GM21576 (cell line): Measurements from ENCODE around the gene ZDHHC7.
A peak's percentile ranks its signal among the peaks of the same experiment; 100 is the strongest.

Experiments
- ATAC-seq: cut with Tn5 transposase; IDR thresholded peaks from one replicate; pipeline ENCODE4 v1.9.1; 2021; ENCODE audit warnings: mild to moderate bottlenecking, moderate library complexity; ENCODE audit not compliant: unreplicated experiment

The ZDHHC7 gene

DNA sequence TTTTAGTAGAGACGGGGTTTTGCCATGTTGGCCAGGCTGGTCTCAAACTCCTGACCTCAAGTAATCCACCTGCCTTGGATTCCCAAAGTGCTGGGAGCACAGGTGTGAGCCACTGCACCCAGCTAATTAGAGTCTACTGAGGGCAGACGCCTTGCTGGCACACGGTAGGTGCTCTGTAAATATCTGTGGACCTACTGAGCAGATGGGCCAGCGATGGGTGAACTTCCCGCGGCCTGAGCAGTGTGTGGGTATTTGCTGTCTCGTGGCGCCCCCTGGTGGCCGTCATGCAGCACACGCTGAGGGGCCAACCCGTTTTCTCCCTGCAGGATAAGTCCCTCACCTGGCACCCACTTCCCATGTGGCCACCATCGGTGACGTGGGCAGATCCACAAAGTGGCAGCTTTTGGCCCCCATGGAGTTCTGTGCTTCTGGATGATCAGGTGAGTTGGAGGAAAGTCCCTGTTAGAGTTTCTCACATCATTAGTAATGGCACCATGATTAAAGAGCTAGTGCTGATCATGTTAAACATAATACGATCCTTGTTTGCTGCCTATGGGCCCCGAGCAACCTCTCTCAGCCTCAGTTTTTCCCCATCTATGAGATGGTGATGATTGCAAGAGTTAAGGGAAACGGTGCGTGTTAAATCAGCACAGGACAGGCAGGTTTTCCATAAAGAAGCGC lies 40.7 kb downstream of the ZDHHC7 start:
- peak; percentile 75 for ATAC-seq

DNA sequence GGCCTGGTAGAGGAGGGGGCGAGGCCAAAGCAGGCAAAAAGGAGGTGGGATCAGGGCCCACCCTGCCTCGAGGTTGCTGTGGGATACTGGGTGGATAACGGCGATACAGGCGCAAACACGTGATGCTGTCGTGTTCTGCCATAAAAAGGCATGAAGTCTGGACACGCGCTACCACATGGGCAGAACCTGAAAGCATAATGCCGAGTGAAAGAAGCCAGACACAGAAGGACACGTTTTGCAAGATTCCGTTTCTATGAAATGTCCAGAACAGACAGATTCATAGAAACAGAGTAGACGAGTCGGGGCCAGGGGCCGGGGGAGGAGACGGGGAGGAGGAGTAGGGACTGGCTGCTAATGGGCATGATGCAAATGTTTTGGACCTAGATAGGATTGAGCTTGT lies 43.5 kb downstream of the ZDHHC7 start:
- ATAC-seq = no peak

DNA sequence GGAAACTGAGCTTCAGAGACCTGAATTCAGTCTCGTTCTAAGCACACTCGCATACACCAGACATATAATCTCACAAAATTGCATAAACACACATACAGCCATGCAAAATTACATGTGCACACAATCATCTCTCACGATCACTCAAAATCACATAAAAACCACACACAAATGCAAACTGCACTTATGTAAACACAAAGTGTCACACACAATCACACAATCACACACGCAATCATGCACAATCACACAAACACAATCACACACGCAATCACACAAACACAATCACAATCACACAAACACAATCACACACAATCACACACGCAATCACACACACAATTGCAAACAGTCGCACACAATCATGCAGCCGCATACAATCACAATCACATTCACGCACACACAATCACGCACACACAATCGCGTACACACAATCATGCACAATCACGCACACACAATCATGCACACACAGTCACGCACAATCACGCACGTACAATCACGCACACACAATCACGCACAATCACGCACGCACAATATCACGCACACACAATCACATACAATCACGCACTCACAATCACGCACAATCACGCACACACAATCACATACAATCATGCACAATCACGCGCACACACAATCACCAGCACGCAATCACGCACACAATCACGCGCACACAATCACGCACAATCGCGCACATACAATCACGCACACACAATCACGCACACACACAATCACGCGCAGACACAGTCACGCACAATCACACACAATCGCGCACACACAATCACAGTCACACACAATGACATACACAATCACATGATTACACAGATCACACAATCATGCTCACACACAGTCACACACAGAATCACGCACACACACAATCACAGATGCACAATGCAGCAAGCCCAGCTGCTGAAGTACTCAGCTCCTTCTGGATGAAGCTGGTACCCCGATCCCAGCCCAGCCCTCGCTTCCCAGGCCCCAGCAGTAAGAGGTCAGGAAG lies 45.6 kb downstream of the ZDHHC7 start:
- no peak for ATAC-seq

- ATAC-seq = no peak
Measured at GRCh38 chr16:84964386-84965128, 46.8 kb downstream of the ZDHHC7 start.

GRCh38 chr16:84963066-84963465 lies 48.3 kb downstream of the ZDHHC7 start:
- no peak for ATAC-seq

DNA sequence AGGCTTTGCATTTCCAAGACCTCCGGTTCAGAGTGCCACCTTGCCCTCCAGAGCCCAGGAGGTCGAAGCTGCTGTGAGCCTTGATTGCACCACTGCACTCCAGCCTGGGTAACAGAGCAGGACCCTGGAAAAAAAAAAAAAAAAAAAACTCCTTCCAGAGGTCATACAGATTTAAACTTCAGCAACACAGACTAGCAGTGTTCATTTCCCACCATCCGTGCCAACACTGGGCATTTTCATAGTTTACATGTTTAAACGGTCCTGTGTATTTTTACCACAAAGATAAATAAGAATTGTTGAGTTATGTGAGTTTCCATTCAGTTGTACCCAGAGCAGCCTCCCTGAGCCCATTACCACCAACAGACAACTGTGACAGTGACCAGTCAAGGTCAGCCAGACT lies 50.4 kb downstream of the ZDHHC7 start:
- ATAC-seq = no peak

DNA sequence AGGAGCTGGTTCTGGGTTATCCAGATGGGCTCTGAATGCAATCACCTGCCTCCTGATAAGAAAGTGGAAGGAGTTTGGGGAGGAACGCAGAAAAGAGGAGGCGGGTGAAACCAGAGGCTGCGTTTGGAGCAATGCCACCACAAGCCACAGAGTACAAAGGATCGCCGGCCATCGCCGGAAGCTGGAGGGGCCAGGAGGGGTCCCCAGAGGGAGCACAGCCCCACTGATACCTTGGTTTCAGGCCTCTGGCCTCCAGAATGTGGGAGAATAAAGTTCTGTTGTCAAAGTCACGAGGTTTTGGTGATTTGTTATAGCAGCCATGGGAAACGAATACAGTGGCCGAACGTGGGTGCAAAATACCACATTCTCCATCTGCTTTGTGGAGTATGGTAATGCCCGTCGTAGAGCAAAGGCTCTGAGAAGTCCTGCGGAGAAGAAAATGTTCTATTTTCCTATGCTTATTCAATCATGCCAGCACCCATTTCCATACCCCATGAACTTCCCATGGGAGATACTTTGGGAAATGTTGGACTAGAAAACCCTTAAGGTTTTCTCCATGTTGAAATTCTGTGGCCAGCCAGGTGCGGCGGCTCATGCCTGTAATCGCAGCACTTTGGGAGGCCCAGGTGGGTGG lies 51.4 kb downstream of the ZDHHC7 start:
- ATAC-seq = no peak

DNA sequence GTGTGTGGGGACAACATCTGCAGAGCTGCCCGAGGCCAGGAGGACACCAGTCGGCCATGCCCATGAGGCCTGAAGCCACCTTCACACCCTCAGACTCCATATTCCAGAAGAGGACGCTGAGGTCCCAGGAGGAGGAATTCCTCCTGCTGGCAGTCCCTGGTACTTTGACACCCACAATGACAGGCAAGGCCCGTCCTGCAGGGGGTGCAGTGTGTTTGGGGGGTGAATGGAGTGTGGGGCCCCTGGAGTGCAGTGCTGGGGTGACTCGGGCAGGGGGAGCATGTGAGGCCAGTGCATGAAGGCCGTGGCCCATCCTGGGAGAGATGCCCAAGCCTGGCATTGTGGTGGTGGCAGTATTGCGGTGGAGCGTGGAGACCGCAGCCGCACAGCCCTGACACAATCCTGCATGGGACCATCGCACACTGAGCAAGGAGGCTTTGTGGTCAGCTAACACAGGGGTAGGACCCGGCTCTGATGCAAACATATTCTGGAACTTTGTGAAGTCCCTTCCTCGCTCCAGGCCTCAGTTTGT lies 52.2 kb downstream of the ZDHHC7 start:
- ATAC-seq = no peak

- no peak for ATAC-seq
Measured at GRCh38 chr16:84957792-84958191, 53.5 kb downstream of the ZDHHC7 start.

DNA sequence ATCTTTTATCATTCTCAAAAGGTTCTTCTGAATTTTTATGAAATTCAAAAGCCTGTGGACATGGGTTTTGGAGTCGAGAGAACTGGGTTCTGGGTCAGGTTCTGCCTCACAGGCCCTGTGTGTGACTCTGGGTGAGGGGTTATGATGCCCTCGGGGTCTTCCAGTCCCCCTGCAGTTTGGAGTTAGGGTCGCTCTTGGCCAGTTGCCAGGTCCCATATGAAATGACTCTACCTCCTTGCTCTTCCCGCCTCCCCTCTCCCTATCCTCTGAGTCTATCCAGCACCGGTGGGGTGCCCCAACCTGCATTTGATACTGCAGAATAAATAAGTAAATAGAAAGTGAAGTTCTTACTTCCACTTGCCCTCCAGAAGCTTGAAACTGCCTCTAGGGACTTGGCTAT lies 54.1 kb downstream of the ZDHHC7 start:
- ATAC-seq = no peak

DNA sequence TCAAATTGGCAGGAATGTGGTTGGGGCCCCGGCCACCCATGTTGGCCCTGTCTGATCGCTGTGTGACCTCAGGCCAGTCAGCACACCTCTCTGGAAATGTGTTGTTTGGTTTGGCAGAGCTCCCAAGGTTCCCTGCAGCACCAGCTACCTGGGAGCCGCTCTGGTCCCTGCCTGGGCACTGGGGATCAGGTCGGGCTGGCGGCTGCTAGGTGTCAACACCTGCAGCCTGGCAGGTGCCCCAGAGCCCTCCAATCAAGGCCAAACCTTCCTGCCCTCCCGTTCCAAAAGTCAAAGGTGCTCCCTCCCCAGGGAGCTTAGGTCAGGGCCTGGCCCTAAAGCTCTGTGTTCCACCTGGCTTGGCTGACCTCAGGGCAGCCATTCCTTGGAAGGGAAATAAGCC lies 55.9 kb downstream of the ZDHHC7 start:
- ATAC-seq = no peak

DNA sequence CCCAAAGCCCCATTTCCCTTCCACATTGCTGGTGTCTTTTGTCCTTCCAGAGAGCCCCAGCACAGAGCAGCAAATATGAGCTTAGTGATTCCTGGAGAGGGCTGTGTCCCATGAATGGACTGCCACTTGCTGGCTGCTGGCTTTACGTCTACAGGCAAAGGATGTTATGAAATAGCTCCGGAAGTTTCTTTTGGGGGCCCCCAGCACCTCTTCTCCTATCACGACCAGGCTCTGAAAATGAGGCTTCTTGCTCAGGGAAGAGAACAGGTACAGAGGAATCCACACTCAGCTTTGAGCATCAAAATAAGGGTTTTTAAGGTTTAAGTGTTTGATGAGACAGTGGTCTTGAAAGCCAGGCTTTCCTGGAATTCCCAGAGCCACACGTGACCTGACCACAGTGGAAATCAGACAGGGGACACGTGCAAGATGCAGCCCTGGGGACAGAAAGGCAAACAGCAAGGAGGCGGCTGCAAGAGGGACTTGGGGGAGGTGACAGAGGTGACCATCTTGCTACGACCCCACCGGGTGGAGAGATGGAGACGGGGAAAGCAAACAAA lies 58.1 kb downstream of the ZDHHC7 start:
- no peak for ATAC-seq

- peak; percentile 67 for ATAC-seq
Measured at GRCh38 chr16:84952335-84953189, 58.8 kb downstream of the ZDHHC7 start.

DNA sequence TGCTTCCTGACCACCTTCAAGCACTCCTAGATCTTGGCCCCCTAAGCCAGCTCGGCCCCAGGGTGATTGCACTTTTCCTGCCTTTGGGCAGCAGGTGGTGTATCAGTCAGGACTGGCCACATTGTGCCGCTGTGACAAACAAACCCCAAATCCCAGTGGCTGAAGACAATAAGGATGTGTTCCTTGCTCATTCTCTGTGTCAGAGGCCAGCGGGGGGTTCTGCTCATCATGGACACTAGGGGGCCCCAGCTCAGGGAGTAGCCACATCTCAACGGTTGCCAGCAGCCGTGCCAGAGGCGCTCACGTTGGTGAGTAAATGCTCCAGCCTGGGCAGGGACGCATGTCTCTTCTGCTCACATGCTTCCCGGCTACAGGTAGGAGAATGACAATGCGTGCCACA lies 60.4 kb downstream of the ZDHHC7 start:
- ATAC-seq = no peak

- no peak for ATAC-seq
Measured at GRCh38 chr16:84949772-84950436, 61.4 kb downstream of the ZDHHC7 start.

DNA sequence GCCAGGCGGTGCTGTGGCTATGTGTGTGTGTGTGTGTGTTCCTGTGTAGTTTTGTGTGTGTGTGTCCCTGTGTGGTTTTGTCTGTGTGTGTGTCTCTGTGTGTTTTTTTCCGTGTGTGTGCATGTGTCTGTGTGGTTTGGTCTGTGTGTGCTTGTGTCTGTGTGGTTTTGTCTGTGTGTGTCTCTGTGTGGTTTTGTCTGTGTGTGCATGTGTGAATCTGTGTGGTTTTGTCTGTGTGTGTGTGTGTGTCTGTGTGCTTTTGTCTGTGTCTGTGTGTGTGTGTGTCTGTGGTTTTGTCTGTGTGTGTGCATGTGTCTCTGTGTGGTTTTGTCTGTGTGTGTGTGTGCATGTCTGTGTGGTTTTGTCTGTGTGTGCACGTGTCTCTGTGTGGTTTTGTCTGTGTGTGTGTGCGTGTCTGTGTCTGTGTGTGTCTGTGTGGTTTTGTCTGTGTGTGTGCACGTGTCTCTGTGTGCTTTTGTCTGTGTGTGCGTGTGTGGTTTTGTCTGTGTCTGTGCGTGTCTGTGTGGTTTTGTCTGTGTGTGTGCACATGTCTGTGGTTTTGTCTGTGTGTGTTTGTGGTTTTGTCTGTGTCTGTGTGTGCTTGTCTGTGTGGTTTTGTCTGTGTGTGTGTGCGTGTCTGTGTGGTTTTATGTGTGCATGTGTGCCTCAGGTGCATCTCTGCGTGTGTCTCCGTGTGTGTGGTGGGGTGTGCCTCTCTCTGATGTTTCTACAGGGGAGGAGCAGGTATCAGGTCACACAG lies 62.3 kb downstream of the ZDHHC7 start:
- ATAC-seq = no peak

- no peak for ATAC-seq
Measured at GRCh38 chr16:84947996-84948850, 63.1 kb downstream of the ZDHHC7 start.
